Fibroblast of pulmonary artery (primary cell): Measurements from ENCODE around the gene KCNJ3.

ENCODE experiments used
- DNase-seq: peaks from one replicate; pipeline ENCODE4 v3.0.0-alpha.2; 2010; ENCODE audit warnings: low read depth
- H3K4me3 ChIP-seq: replicated peaks from 2 replicates; pipeline ENCODE4 v1.5.1; 2011; ENCODE audit warnings: low read depth, mild to moderate bottlenecking, control low read depth, low read length, moderate library complexity
- TF ChIP-seq, protein P1 (sequence below): IDR thresholded peaks from 2 replicates; pipeline ENCODE4 v1.5.1; 2011; ENCODE audit warnings: mild to moderate bottlenecking, control low read depth, low read length, inconsistent platforms; ENCODE audit errors: missing control alignments

Gene KCNJ3

DNA sequence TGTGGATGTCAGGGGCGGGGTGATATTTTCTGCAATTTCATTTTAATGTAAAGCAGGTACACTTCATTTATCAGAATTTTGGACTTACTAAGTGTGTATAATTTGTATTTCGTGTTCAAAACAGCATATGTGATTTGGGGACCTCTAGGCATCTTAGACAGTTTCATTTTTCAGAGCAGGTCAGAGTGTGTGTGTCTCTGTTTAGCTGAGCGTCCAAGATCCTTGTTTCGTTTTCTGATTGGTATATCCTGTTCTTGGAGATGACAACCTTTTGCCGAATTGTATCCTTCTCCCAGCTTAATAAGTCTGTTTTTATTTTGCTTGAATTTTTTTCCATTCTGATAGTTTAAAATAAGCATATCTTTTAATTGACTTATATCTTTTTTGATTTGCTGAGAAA lies 128.3 kb downstream of the KCNJ3 start:
- no peak for DNase-seq
- no peak overlapping the region for H3K4me3 ChIP-seq
- TF ChIP-seq, protein P1, sequence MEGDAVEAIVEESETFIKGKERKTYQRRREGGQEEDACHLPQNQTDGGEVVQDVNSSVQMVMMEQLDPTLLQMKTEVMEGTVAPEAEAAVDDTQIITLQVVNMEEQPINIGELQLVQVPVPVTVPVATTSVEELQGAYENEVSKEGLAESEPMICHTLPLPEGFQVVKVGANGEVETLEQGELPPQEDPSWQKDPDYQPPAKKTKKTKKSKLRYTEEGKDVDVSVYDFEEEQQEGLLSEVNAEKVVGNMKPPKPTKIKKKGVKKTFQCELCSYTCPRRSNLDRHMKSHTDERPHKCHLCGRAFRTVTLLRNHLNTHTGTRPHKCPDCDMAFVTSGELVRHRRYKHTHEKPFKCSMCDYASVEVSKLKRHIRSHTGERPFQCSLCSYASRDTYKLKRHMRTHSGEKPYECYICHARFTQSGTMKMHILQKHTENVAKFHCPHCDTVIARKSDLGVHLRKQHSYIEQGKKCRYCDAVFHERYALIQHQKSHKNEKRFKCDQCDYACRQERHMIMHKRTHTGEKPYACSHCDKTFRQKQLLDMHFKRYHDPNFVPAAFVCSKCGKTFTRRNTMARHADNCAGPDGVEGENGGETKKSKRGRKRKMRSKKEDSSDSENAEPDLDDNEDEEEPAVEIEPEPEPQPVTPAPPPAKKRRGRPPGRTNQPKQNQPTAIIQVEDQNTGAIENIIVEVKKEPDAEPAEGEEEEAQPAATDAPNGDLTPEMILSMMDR: no peak

DNA sequence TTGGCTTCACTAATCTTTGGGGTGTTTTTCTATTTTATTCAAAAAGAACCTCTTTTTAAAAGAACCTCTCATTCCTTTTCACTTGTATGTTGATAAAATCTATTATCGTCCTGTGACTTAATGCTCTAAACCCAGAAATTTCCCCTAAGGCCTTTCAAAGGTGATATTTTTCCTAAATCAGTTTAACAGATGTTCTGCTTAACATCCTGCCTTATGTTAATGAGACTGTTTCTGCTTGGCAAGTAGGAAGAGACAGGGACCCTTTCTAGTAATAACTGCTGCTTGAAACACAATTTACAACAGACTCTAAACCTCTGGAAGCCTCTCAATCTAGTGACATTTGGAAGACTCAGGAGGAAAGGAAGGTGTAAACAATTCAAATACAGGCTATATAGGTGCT lies 128.8 kb downstream of the KCNJ3 start:
- no peak overlapping the region for H3K4me3 ChIP-seq
- DNase-seq: no peak
- TF ChIP-seq, protein P1: no peak

GRCh38 chr2:154832711-154833110 lies 134.2 kb downstream of the KCNJ3 start:
- TF ChIP-seq, protein P1: no peak
- DNase-seq: no peak
- H3K4me3 ChIP-seq: no peak overlapping the region

GRCh38 chr2:154836632-154837031 lies 138.1 kb downstream of the KCNJ3 start:
- no peak for DNase-seq
- TF ChIP-seq, protein P1: no peak
- H3K4me3 ChIP-seq: no peak overlapping the region

DNA sequence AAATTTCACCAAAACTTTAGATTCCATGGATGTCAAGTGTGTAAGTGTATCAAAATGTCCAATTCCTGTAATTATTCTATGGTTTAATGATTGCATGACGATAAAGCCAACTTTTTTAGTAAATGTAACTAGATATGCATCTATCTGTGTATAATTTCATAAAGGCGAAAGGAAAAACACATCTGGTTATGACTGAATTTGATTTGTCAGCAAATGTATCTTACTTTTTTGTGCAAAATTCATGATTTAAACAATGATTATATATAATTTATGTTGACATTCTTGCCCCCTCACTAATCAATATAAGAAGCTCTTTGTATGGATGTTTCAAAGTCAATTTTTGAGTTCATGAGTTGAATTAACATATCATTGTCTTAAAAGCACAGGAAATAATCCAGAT lies 138.5 kb downstream of the KCNJ3 start:
- H3K4me3 ChIP-seq: no peak overlapping the region
- TF ChIP-seq, protein P1: no peak
- DNase-seq: no peak

- no peak overlapping the region for H3K4me3 ChIP-seq
- TF ChIP-seq, protein P1: no peak
- no peak for DNase-seq
Observed at GRCh38 chr2:154844513-154844912, 146.0 kb downstream of the KCNJ3 start.

DNA sequence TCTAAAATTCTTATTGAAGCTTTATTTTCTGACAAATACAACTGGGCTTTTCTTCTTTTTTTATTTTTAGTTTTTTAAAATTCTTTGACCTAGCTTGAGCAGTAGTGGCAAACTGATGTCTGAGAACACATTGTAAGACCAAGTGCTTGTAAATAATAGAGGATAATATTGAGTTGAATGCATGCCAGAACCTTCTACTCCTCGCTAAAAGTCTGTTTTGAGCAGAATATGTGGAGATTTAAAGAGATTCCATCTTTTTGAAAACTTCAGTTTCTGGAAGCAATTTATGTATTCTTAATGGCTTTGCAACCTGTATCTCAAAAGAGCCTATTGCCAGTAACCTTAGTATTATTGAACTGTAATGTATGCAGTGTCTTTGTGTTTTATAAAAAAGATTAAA lies 148.3 kb downstream of the KCNJ3 start:
- no peak for DNase-seq
- H3K4me3 ChIP-seq: no peak overlapping the region
- TF ChIP-seq, protein P1: no peak
